HepG2 (cell line): Measurements from ENCODE around the gene DDTL. TPM values are rescaled to one million over a fixed set of nuclear protein-coding genes. Genes with fewer than 3 reads are reported as not detected.

Source experiments
- ARHGAP35 ChIP-seq: sonication (generic); formaldehyde crosslinking; IDR thresholded peaks from 2 replicates; pipeline ENCODE4 v1.9.0; 2022; ENCODE audit warnings: mild to moderate bottlenecking, inconsistent platforms, moderate library complexity, missing genetic modification reagents, borderline replicate concordance
- BCL6 ChIP-seq: IDR thresholded peaks from 2 replicates; pipeline ENCODE4 v1.6.1; 2016; ENCODE audit warnings: missing genetic modification reagents, missing compliant biosample characterization
- BHLHE40 ChIP-seq: IDR thresholded peaks from 2 replicates; pipeline ENCODE4 v1.6.1; 2011; ENCODE audit warnings: low read length, improper control_type of control experiment
- E2F5 ChIP-seq: sonication (generic); formaldehyde crosslinking; conservative IDR thresholded peaks from 2 replicates; pipeline ENCODE4 v1.4.0; 2020; ENCODE audit warnings: missing genetic modification reagents
- HMG20A ChIP-seq: IDR thresholded peaks from 2 replicates; pipeline ENCODE4 v1.6.1; 2016; ENCODE audit warnings: borderline replicate concordance
- KLF9 ChIP-seq: IDR thresholded peaks from 2 replicates; pipeline ENCODE4 v1.6.1; 2016; ENCODE audit warnings: low read depth
- PAF1 ChIP-seq: IDR thresholded peaks from 2 replicates; pipeline ENCODE4 v1.6.1; 2016; ENCODE audit warnings: missing genetic modification reagents, missing compliant biosample characterization
- POLR2AphosphoS5 ChIP-seq: IDR thresholded peaks from 2 replicates; pipeline ENCODE4 v1.6.1; 2012; ENCODE audit warnings: low read depth, low read length
- RBM39 ChIP-seq: fragments of 200-400 bp; formaldehyde crosslinking; IDR thresholded peaks from one replicate; pipeline ENCODE4 v1.6.1; 2018; ENCODE audit warnings: antibody characterized with exemption, mild to moderate bottlenecking, low read depth, low read length; ENCODE audit not compliant: poor library complexity, severe bottlenecking
- SMYD3 ChIP-seq: sonication (generic); formaldehyde crosslinking; IDR thresholded peaks from 2 replicates; pipeline ENCODE4 v1.8.1; 2023; ENCODE audit warnings: mild to moderate bottlenecking, missing genetic modification reagents
- SNRNP70 ChIP-seq: fragments of 200-400 bp; formaldehyde crosslinking; IDR thresholded peaks from 2 replicates; pipeline ENCODE4 v1.6.1; 2017; ENCODE audit warnings: mild to moderate bottlenecking, low read depth, low read length, moderate library complexity
- SOX5 ChIP-seq: IDR thresholded peaks from 2 replicates; pipeline ENCODE4 v1.6.1; 2016; ENCODE audit warnings: borderline replicate concordance
- TGIF2 ChIP-seq: IDR thresholded peaks from 2 replicates; pipeline ENCODE4 v1.6.1; 2016; ENCODE audit warnings: control low read depth, missing compliant biosample characterization
- TMF1 ChIP-seq: sonication (generic); formaldehyde crosslinking; IDR thresholded peaks from 2 replicates; pipeline ENCODE4 v1.8.1; 2022; ENCODE audit warnings: low read depth, missing genetic modification reagents
- ZBTB26 ChIP-seq: IDR thresholded peaks from 2 replicates; pipeline ENCODE4 v1.6.1; 2016; ENCODE audit warnings: missing compliant biosample characterization, missing genetic modification reagents, borderline replicate concordance
- ZBTB43 ChIP-seq: sonication (generic); formaldehyde crosslinking; conservative IDR thresholded peaks from 2 replicates; pipeline ENCODE4 v1.4.0; 2020; ENCODE audit warnings: missing genetic modification reagents
- ZBTB7B ChIP-seq: sonication (generic); formaldehyde crosslinking; IDR thresholded peaks from 2 replicates; pipeline ENCODE4 v1.4.0; 2020; ENCODE audit warnings: missing genetic modification reagents
- ZBTB8A ChIP-seq: sonication (generic); formaldehyde crosslinking; IDR thresholded peaks from 2 replicates; pipeline ENCODE4 v1.4.0; 2020; ENCODE audit warnings: mild to moderate bottlenecking, low read depth, missing genetic modification reagents, borderline replicate concordance
- ZFP62 ChIP-seq: sonication (generic); formaldehyde crosslinking; IDR thresholded peaks from 2 replicates; pipeline ENCODE4 v1.4.0; 2020; ENCODE audit warnings: missing genetic modification reagents
- ZMYM3 ChIP-seq: sonication (generic); formaldehyde crosslinking; IDR thresholded peaks from 2 replicates; pipeline ENCODE4 v1.5.1; 2020; ENCODE audit warnings: mild to moderate bottlenecking, missing genetic modification reagents
- ZNF256 ChIP-seq: sonication (generic); formaldehyde crosslinking; conservative IDR thresholded peaks from 2 replicates; pipeline ENCODE4 v1.4.0; 2020; ENCODE audit warnings: missing genetic modification reagents
- ZNF33B ChIP-seq: sonication (generic); formaldehyde crosslinking; IDR thresholded peaks from 2 replicates; pipeline ENCODE4 v1.5.1; 2020; ENCODE audit warnings: mild to moderate bottlenecking, missing genetic modification reagents
- ZNF546 ChIP-seq: sonication (generic); formaldehyde crosslinking; conservative IDR thresholded peaks from 2 replicates; pipeline ENCODE4 v1.8.1; 2023; ENCODE audit warnings: mild to moderate bottlenecking, missing genetic modification reagents
- ZNF558 ChIP-seq: sonication (generic); formaldehyde crosslinking; IDR thresholded peaks from 2 replicates; pipeline ENCODE4 v1.9.0; 2022; ENCODE audit warnings: mild to moderate bottlenecking, missing genetic modification reagents, borderline replicate concordance
- ZNF605 ChIP-seq: sonication (generic); formaldehyde crosslinking; IDR thresholded peaks from 2 replicates; pipeline ENCODE4 v1.8.0; 2022; ENCODE audit warnings: mild to moderate bottlenecking, missing genetic modification reagents
- ZNF737 ChIP-seq: sonication (generic); formaldehyde crosslinking; IDR thresholded peaks from 2 replicates; pipeline ENCODE4 v1.5.0; 2020; ENCODE audit warnings: missing genetic modification reagents, mild to moderate bottlenecking, borderline replicate concordance
- ZNF83 ChIP-seq: sonication (generic); formaldehyde crosslinking; IDR thresholded peaks from 2 replicates; pipeline ENCODE4 v1.4.0; 2020; ENCODE audit warnings: missing genetic modification reagents, mild to moderate bottlenecking, borderline replicate concordance
- polyA plus RNA-seq, 8 experiments: library from polyadenylated mRNA; depleted of rRNA in 3 of 8; stranded (reverse) in 7 of 8; unstranded in 1 of 8; fragments of >200 nt; fragmentation: Illumina TruSeq in 4 of 8; extraction: Trizol in 4 of 8; gene quantifications; 2 replicates each; pipeline versions ENCODE4 v1.2.1 to v1.2.3, GENCODE V29; 2011 to 2016; ENCODE audit warnings: low read depth in 4 of 8, missing spikeins in 1 of 8, mixed read lengths in 1 of 8; ENCODE audit not compliant: insufficient read depth in 1 of 8
- total RNA-seq, 5 experiments: library from RNA; depleted of rRNA; stranded (reverse); fragments of >200 nt; fragmentation: Illumina TruSeq; extraction: Trizol; gene quantifications; 2 replicates each; pipeline ENCODE4 v1.2.3, GENCODE V29; 2016; ENCODE audit warnings: low read depth in 1 of 5

The DDTL gene
- total and polyA plus RNA-seq, 2 of the 13 experiments (the other 11 are each of a cell fraction or from before 2014, with no cell fraction given): 0.31 TPM; not detected in 1

- TF ChIP-seq ZBTB26 (CRISPR knock-in tag) (no peak), ZBTB43 (CRISPR knock-in tag) (0 out of 2 replicates have a peak, but pooled peaks have one; percentile 33), RBM39 (no peak), ZNF605 (CRISPR knock-in tag) (no peak), ZBTB7B (CRISPR knock-in tag) (peak; percentile 95), PAF1 (CRISPR knock-in tag) (no peak), POLR2AphosphoS5 (peak; percentile 46), E2F5 (CRISPR knock-in tag) (no peak), SMYD3 (CRISPR knock-in tag) (no peak), ZBTB8A (CRISPR knock-in tag) (no peak), TGIF2 (CRISPR knock-in tag) (peak; percentile 78), ZMYM3 (0 out of 2 replicates have a peak, but pooled peaks have one; percentile 36), ZFP62 (CRISPR knock-in tag) (no peak), ZNF33B (no peak), ZNF737 (CRISPR knock-in tag) (no peak), HMG20A (peak; percentile 75), BHLHE40 (no peak; the same call in 1 of the 2 replicates), SOX5 (peak; percentile 98), SNRNP70 (no peak), ZNF83 (CRISPR knock-in tag) (no peak), ZNF256 (CRISPR knock-in tag) (no peak), ZNF546 (CRISPR knock-in tag) (no peak), ZNF558 (CRISPR knock-in tag) (0 out of 2 replicates have a peak, but pooled peaks have one; percentile 45), TMF1 (no peak), BCL6 (CRISPR knock-in tag) (peak; percentile 93), KLF9 (CRISPR knock-in tag) (no peak), ARHGAP35 (no peak)
Observed at GRCh38 chr22:24009227-24010017, 42.7 kb downstream of the DDTL start (continued).
